DND-41 (cell line): ENCODE data around the gene PANK1.
A peak's percentile ranks its signal among the peaks of the same experiment; 100 is the strongest.

ENCODE experiments used
- ATAC-seq: fragments of 200-7000 bp; cut with Tn5 transposase; 3 replicates; pipeline ENCODE4 v1.9.1; 2021; ENCODE audit warnings: low read depth; ENCODE audit not compliant: insufficient read depth
- DNase-seq: peaks from one replicate; pipeline ENCODE4 v3.0.0-alpha.2; 2020
- H2AFZ ChIP-seq: 2 replicates; pipeline ENCODE4 v1.6.0; 2012; ENCODE audit warnings: low read depth, low read length
- H3K27ac ChIP-seq: 2 replicates; pipeline ENCODE4 v1.5.1; 2012; ENCODE audit warnings: low read length, inconsistent platforms
- H3K27me3 ChIP-seq: fragments of 200-600 bp; sonication (generic); 2 replicates; pipeline ENCODE4 v1.6.0; 2012; ENCODE audit warnings: low read length, mild to moderate bottlenecking, inconsistent platforms; ENCODE audit not compliant: insufficient read depth, poor library complexity
- H3K36me3 ChIP-seq: 2 replicates; pipeline ENCODE4 v1.5.1; 2012; ENCODE audit warnings: low read length, inconsistent platforms; ENCODE audit not compliant: insufficient read depth
- H3K4me1 ChIP-seq: 2 replicates; pipeline ENCODE4 v1.5.1; 2012; ENCODE audit warnings: mild to moderate bottlenecking, low read length; ENCODE audit not compliant: insufficient read depth
- H3K4me2 ChIP-seq: 2 replicates; pipeline ENCODE4 v1.6.0; 2012; ENCODE audit warnings: mild to moderate bottlenecking, moderate library complexity, low read length, inconsistent platforms; ENCODE audit not compliant: insufficient read depth
- H3K4me3 ChIP-seq, 2 experiments: fragments of 200-600 bp in 1 of 2; shearing (Covaris generic) in 1 of 2; 2 replicates each; pipeline ENCODE4 v1.5.1; 2012 to 2016; ENCODE audit warnings: inconsistent platforms in 2 of 2, low read length in 2 of 2, mild to moderate bottlenecking in 2 of 2, low read depth in 1 of 2, moderate library complexity in 1 of 2
- H3K79me2 ChIP-seq: 2 replicates; pipeline ENCODE4 v1.6.0; 2012; ENCODE audit warnings: low read length, inconsistent platforms; ENCODE audit not compliant: insufficient read depth
- H3K9ac ChIP-seq: 2 replicates; pipeline ENCODE4 v1.6.0; 2012; ENCODE audit warnings: low read depth, mild to moderate bottlenecking, inconsistent platforms, low read length, moderate library complexity
- H3K9me3 ChIP-seq: 2 replicates; pipeline ENCODE4 v1.5.1; 2012; ENCODE audit warnings: low read length, moderate library complexity, mild to moderate bottlenecking, inconsistent platforms; ENCODE audit not compliant: insufficient read depth, severe bottlenecking
- H4K20me1 ChIP-seq: 2 replicates; pipeline ENCODE4 v1.6.0; 2012; ENCODE audit warnings: low read length; ENCODE audit not compliant: insufficient read depth
- CTCF ChIP-seq: IDR thresholded peaks from 2 replicates; pipeline ENCODE4 v1.5.1; 2012; ENCODE audit warnings: borderline replicate concordance, low read length, moderate library complexity, mild to moderate bottlenecking; ENCODE audit not compliant: poor library complexity, severe bottlenecking; ENCODE audit errors: extremely low read depth
- EZH2 ChIP-seq: IDR thresholded peaks from 3 replicates; pipeline ENCODE4 v1.6.1; 2012; ENCODE audit warnings: borderline replicate concordance, low read depth, mild to moderate bottlenecking, moderate library complexity, low read length, inconsistent platforms; ENCODE audit not compliant: severe bottlenecking

Gene PANK1

GRCh38 chr10:89642193-89642592, 2.8 kb downstream of the PANK1 start:
- H3K36me3 ChIP-seq = peaks cover 7% of the 10 kb centered on the region
- no peak overlapping the region for H3K9ac ChIP-seq
- no peak overlapping the region for H3K27ac ChIP-seq
- H3K9me3 ChIP-seq = no peaks in the 10 kb centered on the region
- H2AFZ ChIP-seq = no peak overlapping the region
- no peak for TF ChIP-seq CTCF
- no peak for TF ChIP-seq EZH2
- H3K79me2 ChIP-seq = peaks cover 71% of the 10 kb centered on the region
- peaks cover 32% of the 10 kb centered on the region for H3K4me1 ChIP-seq
- H3K27me3 ChIP-seq = no peaks in the 10 kb centered on the region
- no peak for DNase-seq
- no peak for ATAC-seq
- H4K20me1 ChIP-seq = peaks cover 24% of the 10 kb centered on the region; the same call in 1 of the 2 replicates
- peak overlapping the region; percentile 66 for H3K4me2 ChIP-seq
- H3K4me3 ChIP-seq = peak overlapping the region in 1 of 2 experiments; percentile 19; a peak in 1 of 4 replicates

- Histone ChIP-seq H2AFZ (no peak overlapping the region), H3K9ac (no peak overlapping the region), H3K4me1 (peaks cover 19% of the 10 kb centered on the region), H3K4me2 (no peak overlapping the region; the same call in 1 of the 2 replicates), H3K36me3 (peaks cover 11% of the 10 kb centered on the region), H4K20me1 (peaks cover 32% of the 10 kb centered on the region; the same call in 1 of the 2 replicates), H3K79me2 (peaks cover 82% of the 10 kb centered on the region), H3K4me3 (no peak overlapping the region), H3K27me3 (no peaks in the 10 kb centered on the region), H3K9me3 (no peaks in the 10 kb centered on the region), H3K27ac (no peak overlapping the region)
- no peak for ATAC-seq
- TF ChIP-seq CTCF = no peak
- no peak for TF ChIP-seq EZH2
- no peak for DNase-seq
Observed at GRCh38 chr10:89640241-89640640, 4.8 kb downstream of the PANK1 start.

- H3K27me3 ChIP-seq = no peaks in the 10 kb centered on the region
- H3K27ac ChIP-seq = no peak overlapping the region
- H3K79me2 ChIP-seq = peaks cover 81% of the 10 kb centered on the region
- H3K4me2 ChIP-seq = no peak overlapping the region
- H3K9me3 ChIP-seq = no peaks in the 10 kb centered on the region
- H2AFZ ChIP-seq = no peak overlapping the region
- H3K4me1 ChIP-seq = peaks cover 17% of the 10 kb centered on the region
- ATAC-seq = no peak
- TF ChIP-seq CTCF (no peak), EZH2 (no peak)
- no peak for DNase-seq
- H3K9ac ChIP-seq = no peak overlapping the region
- peaks cover 33% of the 10 kb centered on the region; the same call in 1 of the 2 replicates for H4K20me1 ChIP-seq
- H3K36me3 ChIP-seq = peaks cover 18% of the 10 kb centered on the region
- H3K4me3 ChIP-seq = no peak overlapping the region
Observed at GRCh38 chr10:89639326-89639725, 5.7 kb downstream of the PANK1 start.
